Omental fat pad (tissue), 4 donors: ENCODE results near the gene BANF2. TPM values are rescaled to one million over a fixed set of nuclear protein-coding genes. Genes with fewer than 3 reads are reported as not detected.
A peak's percentile ranks its signal among the peaks of the same experiment; 100 is the strongest.

Experiments used
- ATAC-seq: fragments of 150-250 bp; one replicate; pipeline ENCODE4 v1.9.1; 2016; ENCODE audit warnings: mild to moderate bottlenecking, moderate library complexity; ENCODE audit not compliant: low FRiP score
- DNase-seq: peaks from one replicate; pipeline ENCODE4 v3.0.0-alpha.2; 2019; ENCODE audit warnings: low spot score
- total RNA-seq, 4 donors: library from RNA; depleted of rRNA; stranded (reverse); fragments of >200 nt; gene quantifications; one replicate each; pipeline ENCODE4 v1.1.0, GENCODE V29; 2016
- TF ChIP-seq, protein P1 (sequence below), 3 donors: fragments of 450-650 bp; IDR thresholded peaks; one replicate each; pipeline ENCODE4 v1.5.1; 2016 to 2017; ENCODE audit warnings: antibody characterized with exemption in 3 of 3, mild to moderate bottlenecking in 3 of 3, moderate library complexity in 2 of 3

Gene BANF2
- total RNA-seq, 4 donors from 2014 or later = not detected

DNA sequence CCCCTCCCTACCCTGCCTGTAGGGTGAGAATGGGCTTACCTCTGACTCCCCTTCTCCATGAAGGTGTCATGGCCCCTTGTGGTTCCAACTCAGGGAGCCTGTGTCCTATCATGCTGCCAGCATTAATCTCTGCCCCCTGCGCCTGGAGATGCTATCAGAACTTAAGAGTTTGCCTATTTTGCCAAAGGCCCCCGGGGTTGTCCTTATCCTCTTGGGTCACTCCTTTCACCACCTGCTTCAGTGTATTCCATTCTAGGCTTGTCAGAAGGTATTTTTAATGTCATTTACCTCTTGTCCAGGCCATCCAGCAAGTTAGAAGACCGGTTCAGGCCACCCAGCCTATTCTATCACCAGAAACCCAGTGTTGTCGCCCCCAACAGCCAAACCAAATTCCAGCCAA lies 28.2 kb upstream of the BANF2 start:
- DNase-seq (no peak), ATAC-seq (no peak)
- TF ChIP-seq, protein P1, sequence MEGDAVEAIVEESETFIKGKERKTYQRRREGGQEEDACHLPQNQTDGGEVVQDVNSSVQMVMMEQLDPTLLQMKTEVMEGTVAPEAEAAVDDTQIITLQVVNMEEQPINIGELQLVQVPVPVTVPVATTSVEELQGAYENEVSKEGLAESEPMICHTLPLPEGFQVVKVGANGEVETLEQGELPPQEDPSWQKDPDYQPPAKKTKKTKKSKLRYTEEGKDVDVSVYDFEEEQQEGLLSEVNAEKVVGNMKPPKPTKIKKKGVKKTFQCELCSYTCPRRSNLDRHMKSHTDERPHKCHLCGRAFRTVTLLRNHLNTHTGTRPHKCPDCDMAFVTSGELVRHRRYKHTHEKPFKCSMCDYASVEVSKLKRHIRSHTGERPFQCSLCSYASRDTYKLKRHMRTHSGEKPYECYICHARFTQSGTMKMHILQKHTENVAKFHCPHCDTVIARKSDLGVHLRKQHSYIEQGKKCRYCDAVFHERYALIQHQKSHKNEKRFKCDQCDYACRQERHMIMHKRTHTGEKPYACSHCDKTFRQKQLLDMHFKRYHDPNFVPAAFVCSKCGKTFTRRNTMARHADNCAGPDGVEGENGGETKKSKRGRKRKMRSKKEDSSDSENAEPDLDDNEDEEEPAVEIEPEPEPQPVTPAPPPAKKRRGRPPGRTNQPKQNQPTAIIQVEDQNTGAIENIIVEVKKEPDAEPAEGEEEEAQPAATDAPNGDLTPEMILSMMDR (IDR thresholded peaks at IDR 0.05) = no peak

DNA sequence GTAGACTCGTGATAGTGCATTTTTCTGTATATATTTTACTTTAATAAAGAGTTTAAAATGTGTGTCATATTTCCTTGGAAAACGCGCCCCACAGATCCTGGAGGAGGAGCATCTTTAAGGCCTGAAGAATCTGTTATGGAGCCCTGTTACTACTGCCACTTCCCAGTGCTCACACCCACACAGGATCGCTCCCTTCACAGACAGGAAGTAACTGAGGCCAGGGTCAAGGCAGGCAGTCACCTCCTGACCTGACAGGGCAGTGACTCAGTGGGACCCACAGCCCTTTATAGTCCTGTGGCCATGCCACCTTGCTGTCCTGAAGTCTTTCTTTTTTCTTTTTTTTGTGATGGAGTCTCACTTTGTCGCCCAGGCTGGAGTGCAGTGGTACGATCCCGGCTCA lies 26.7 kb upstream of the BANF2 start:
- TF ChIP-seq, protein P1 (IDR thresholded peaks at IDR 0.05) = no peak
- ATAC-seq (no peak), DNase-seq (no peak)

DNA sequence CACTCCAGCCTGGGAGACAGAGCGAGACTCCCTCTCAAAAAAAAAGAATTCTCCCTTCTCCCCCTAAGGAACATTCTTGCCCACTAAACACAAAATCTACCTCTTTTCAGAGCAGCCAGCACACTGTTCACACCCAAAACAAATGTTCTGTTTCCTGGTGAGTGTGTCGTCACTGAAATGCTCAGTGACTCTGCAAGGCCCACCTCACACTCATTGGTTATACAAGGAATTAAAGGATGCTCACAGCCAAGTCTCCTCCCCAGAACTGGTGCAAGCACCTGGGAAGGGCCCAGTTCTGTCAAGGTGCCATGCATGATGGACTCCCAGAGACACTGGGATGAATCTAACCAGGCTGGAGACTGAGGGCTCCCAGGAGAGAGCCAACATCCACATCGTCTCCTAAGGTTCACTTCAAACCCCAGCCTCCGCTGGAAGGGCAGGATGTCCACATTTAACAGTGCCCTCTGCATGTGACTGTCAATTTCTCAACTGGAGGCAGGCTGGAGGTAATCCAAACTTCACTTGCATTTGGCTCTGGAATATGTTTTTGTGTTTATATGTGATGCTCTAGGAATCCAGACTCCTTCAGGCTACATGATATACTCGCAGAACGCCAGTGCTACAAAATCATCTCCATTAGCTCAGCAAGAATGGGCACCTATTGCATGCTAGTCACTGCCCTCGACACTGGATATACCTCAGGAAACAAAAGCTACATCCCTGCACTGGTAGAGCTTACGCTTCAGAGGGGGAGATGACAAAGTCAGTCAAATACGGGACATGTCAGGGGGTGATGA lies 24.8 kb upstream of the BANF2 start:
- TF ChIP-seq, protein P1 (IDR thresholded peaks at IDR 0.05) = no peak
- peak; percentile 51 for ATAC-seq
- no peak for DNase-seq

DNA sequence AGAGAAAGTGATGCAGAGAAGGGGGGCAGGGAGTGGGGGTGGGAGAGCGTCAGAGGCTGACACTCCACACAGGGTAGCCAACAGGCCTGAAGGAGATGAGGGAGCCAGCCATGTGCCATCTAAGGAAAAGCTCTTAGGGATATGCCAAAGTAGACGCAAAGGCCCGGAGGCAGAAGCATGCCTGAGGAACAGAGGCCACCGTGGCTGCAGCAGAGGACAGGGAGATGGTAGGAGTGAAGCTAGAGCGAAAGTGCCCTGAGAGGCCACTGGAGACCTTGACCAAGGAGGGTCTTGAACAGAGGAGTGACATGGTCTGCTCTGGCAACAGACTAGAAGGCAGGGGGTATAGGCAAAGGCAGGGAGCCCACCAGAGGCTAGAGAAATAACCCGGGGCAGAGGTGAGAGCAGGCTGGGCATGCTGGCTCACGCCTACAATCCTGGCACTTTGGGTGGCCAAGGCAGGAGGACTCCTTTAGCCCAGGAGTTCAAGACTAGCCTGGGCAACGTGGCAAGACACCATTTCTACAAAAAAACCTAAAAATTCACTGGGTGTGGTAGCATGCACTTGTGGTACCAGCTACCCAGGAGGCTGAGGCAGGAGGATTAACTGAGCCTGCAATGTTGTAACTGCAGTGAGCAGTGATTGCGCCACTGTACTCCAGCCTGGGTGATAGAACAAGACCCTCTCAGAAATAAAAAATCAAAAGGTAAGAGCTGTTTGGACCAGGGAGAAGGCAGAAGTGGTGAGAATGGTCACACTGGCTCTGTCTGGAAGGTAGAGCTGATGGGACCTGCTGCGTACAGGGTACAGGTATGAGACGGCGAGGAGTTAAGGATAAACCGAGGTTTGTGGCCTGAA lies 24.0 kb upstream of the BANF2 start:
- TF ChIP-seq, protein P1 (IDR thresholded peaks at IDR 0.05) = no peak
- ATAC-seq (no peak), DNase-seq (no peak)

DNA sequence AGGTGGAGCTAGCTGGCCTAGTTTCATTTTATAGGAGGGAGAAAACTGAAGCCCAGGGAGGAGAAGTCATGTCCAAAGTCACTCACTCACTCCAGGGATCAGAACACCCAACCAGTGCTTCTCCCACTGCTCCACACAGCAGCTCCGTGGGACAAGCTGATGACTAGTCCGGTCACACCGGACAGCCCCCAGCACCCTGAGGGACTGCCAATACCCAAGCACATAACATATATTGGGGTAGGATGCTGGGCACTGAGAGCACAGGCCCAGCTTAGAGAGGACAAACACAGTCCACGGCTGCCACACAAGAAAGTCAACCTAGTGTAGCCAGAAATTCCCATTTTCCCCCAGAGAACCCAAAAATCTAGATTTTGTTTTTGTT lies 23.4 kb upstream of the BANF2 start:
- TF ChIP-seq, protein P1 (IDR thresholded peaks at IDR 0.05) = no peak
- DNase-seq = no peak
- no peak for ATAC-seq

DNA sequence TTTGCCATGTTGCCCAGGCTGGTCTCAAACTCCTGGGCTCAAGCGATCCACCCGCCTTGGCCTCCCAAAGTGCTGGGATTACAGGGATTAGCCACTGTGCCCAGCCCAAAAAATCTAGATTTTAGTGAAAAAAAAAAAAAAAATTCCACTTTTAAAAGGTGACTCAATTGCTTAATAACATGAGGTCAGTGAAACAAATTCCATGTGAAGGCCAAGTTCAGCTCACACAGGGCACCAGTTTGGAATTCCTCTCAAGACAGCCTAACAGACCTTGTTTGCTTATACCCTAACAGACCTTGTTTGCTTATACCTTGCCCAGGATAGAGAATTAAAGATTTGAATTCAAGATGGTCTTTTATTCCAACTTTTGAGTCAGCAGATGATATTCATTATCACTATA lies 22.8 kb upstream of the BANF2 start:
- DNase-seq (no peak), ATAC-seq (no peak)

More for the DNA sequence above, 22.8 kb upstream of the BANF2 start:
- TF ChIP-seq, protein P1 (IDR thresholded peaks at IDR 0.05) = no peak
